Measurements from ENCODE around the gene CSTPP1.

The CSTPP1 gene

GRCh38 chr11:47144541-47144940 lies 208.0 kb downstream of the CSTPP1 start:
- DNase-seq: no peak

GRCh38 chr11:47147250-47147649 lies 210.7 kb downstream of the CSTPP1 start:
- DNase-seq: no peak

- no peak for DNase-seq
These were observed 211.1 kb downstream of the CSTPP1 start for GRCh38 chr11:47147681-47148080.

GRCh38 chr11:47148270-47148669 lies 211.7 kb downstream of the CSTPP1 start:
- no peak for DNase-seq

GRCh38 chr11:47148903-47149531 lies 212.5 kb downstream of the CSTPP1 start:
- peak; percentile 44 to 78 for DNase-seq

GRCh38 chr11:47149782-47150181 lies 213.2 kb downstream of the CSTPP1 start:
- no peak for DNase-seq

- DNase-seq: no peak
These were observed 215.8 kb downstream of the CSTPP1 start for GRCh38 chr11:47152126-47152952.

GRCh38 chr11:47152953-47153950 lies 216.7 kb downstream of the CSTPP1 start:
- peak; percentile 68 to 90 for DNase-seq

- no peak for DNase-seq
These were observed 218.3 kb downstream of the CSTPP1 start for GRCh38 chr11:47154616-47155570.

GRCh38 chr11:47155879-47156278 lies 219.3 kb downstream of the CSTPP1 start:
- DNase-seq: no peak

GRCh38 chr11:47156333-47156732 lies 219.8 kb downstream of the CSTPP1 start:
- DNase-seq: no peak

GRCh38 chr11:47156951-47157350 lies 220.4 kb downstream of the CSTPP1 start:
- DNase-seq: no peak

- DNase-seq: no peak
These were observed 221.2 kb downstream of the CSTPP1 start for GRCh38 chr11:47157805-47158204.

GRCh38 chr11:47158242-47158641 lies 221.7 kb downstream of the CSTPP1 start:
- DNase-seq: no peak

- no peak for DNase-seq
These were observed 224.2 kb downstream of the CSTPP1 start for GRCh38 chr11:47160753-47161133.

- DNase-seq: peak; percentile 67 to 77
These were observed 224.7 kb downstream of the CSTPP1 start for GRCh38 chr11:47161134-47161854.

- DNase-seq: no peak
These were observed 225.3 kb downstream of the CSTPP1 start for GRCh38 chr11:47161890-47162289.

- DNase-seq: no peak
These were observed 225.9 kb downstream of the CSTPP1 start for GRCh38 chr11:47162426-47162825.

- no peak for DNase-seq
These were observed 226.6 kb downstream of the CSTPP1 start for GRCh38 chr11:47163193-47163592.

GRCh38 chr11:47163898-47164297 lies 227.3 kb downstream of the CSTPP1 start:
- no peak for DNase-seq

- no peak for DNase-seq
These were observed 227.8 kb downstream of the CSTPP1 start for GRCh38 chr11:47164321-47164720.

Measured in NCI-H446 (cell line).